Neural cell (in vitro differentiated cells): ENCODE data around the gene ROGDI.

Experiments used
- CTCF ChIP-seq: fragments of 450-650 bp; IDR thresholded peaks from 2 replicates; pipeline ENCODE4 v1.5.1; 2014; ENCODE audit warnings: antibody characterized with exemption, mild to moderate bottlenecking, moderate library complexity; ENCODE audit not compliant: poor library complexity, severe bottlenecking
- EP300 ChIP-seq: fragments of 450-650 bp; conservative IDR thresholded peaks from 2 replicates; pipeline ENCODE4 v1.6.1; 2014; ENCODE audit warnings: antibody characterized with exemption, mild to moderate bottlenecking, moderate library complexity; ENCODE audit not compliant: poor library complexity, severe bottlenecking
- EZH2 ChIP-seq: fragments of 200-600, 300-800 bp; shearing (Covaris generic), sonication (generic); IDR thresholded peaks from 2 replicates; pipeline ENCODE4 v1.6.1; 2014; ENCODE audit warnings: antibody characterized with exemption, low read length, borderline replicate concordance, mild to moderate bottlenecking; ENCODE audit not compliant: insufficient read depth, poor library complexity, severe bottlenecking
- POLR2AphosphoS5 ChIP-seq: IDR thresholded peaks from 2 replicates; pipeline ENCODE4 v1.6.1; 2012
- RAD21 ChIP-seq: fragments of 450-650 bp; conservative IDR thresholded peaks from 2 replicates; pipeline ENCODE4 v1.6.1; 2014; ENCODE audit warnings: antibody characterized with exemption, mild to moderate bottlenecking, moderate library complexity
- REST ChIP-seq: IDR thresholded peaks from 2 replicates; pipeline ENCODE4 v1.6.1; 2012; ENCODE audit warnings: borderline replicate concordance
- SMC3 ChIP-seq: fragments of 450-650 bp; conservative IDR thresholded peaks from 2 replicates; pipeline ENCODE4 v1.6.1; 2014; ENCODE audit warnings: antibody characterized with exemption, mild to moderate bottlenecking, moderate library complexity; ENCODE audit not compliant: poor library complexity
- TAF1 ChIP-seq: IDR thresholded peaks from 2 replicates; pipeline ENCODE4 v1.6.1; 2012; ENCODE audit warnings: low read depth

DNA sequence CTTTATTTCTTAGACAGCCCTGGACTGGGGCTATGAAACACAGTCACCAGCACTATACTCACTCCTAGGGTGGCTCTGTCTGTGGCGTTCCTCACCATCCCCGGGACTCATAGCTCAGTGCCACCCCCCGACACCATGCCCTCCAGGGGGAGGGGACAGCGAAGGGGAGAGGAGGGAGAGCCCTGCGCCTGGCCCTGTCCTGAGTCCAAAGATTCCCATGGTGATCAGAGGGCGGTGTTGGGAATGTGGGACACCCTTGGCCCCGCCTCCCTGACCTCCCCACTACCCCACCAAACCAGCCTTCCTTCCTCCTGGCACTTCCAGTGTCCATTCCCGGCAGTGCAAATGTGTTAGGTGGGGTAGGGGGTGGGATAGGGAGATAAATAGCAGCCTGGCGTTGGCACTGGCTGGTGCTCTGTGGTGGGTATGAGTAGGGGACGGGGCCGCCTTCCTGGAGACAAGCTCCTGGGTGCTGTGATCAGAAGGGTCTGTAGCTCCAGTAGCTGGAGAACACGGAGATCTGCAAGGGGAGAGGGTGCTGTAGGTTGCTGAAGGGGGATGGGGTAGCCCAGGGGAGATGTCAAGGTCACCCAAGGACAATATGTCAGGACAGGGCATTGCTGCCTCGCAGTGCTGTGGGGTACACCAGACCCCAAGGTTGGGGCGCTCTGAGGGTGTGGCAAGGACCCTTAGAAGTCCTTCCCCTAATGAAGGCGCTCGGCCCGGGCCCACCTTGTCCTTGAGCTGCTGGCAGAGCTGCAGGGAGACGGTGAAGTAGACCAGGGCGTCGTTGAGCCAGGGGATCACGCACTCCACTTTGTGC, 5.2 kb downstream of the ROGDI start:
- TF ChIP-seq TAF1: no peak
- TF ChIP-seq CTCF: no peak
- no peak for TF ChIP-seq POLR2AphosphoS5
- TF ChIP-seq EP300: no peak
- no peak for TF ChIP-seq RAD21
- no peak for TF ChIP-seq REST
- no peak for TF ChIP-seq EZH2
- no peak for TF ChIP-seq SMC3
